Measurements from ENCODE around the gene ZDHHC22.

ZDHHC22 gene

DNA sequence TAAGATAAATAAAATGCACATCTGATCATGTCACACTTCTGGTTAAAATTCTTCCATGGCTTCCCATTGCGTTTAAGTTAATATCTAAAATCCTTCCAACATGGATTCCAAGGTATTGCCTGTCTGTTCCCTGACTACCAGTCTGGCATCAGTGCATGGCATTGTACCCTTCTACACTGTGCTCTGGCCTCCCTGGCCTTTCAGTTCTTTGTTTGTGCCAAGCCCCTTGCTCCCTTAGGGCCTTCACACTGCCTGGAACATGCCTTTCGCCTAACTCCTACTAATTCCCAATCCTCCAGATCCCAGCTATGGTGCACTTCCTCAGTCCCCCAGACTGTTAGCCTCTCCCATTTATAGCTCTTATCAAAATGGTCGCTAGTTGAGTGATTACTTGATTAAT is 37.2 kb downstream of the ZDHHC22 start:
- no peak for DNase-seq (ENCODE audit: low read depth in 2 of 2)

DNA sequence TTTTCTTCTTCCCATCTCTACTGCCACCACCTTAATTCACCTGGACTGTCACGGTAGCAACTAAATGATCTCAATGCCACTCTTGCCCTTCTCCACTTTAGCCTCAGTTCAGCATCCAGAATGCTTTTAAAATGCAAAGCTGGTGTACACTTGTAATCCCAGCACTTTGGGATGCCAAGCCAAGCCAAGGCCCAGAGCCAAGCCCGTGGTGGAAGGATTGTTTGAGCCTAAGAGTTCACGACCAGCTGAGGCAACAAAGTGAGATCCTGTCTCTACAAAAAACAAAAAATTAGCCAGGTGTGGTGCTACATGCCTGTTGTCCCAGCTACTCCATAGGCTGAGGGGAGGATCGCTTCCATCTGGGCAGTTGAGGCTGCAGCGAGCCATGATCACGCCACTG is 37.6 kb downstream of the ZDHHC22 start:
- DNase-seq (ENCODE audit: low read depth in 2 of 2), result no peak

DNA sequence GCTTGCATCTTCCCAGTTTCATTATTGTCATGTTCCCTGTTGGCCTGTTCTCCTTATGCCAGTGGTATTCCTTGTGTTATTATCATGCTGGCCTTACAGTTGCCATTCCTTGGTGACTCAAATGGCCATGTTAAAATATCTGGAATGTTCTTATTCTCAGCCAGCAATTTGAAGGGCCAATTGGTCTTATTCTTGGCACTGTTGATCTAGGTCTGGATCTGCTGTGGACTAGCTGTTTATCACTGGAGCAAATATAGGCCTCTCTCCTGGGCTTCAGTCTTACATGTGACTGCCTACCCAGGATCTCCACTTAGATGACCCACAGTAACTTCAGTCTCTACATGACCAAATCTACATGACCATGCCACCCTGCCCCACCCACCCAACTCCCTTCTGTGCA is 38.1 kb downstream of the ZDHHC22 start:
- no peak for DNase-seq (ENCODE audit: low read depth in 2 of 2)

DNA sequence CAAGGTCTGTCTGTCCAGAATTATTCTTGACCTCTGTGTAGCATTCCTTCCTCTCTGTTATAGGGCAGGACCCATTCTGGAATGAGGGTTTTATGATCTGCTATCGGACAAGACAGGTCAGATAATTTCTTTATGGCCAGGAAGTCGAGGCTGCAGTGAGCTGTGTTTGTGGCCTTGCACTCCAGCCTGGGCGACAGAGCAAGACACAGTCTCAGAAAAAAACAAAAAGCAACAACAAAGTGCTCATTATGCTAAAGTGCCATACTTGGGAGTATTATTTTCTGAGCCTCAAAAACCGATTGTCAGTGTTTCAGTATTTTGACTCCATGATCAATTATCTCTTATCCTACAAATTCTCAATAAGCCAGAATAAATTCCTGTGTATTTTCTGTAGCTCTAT is 39.4 kb downstream of the ZDHHC22 start:
- DNase-seq (ENCODE audit: low read depth in 2 of 2), result no peak

DNA sequence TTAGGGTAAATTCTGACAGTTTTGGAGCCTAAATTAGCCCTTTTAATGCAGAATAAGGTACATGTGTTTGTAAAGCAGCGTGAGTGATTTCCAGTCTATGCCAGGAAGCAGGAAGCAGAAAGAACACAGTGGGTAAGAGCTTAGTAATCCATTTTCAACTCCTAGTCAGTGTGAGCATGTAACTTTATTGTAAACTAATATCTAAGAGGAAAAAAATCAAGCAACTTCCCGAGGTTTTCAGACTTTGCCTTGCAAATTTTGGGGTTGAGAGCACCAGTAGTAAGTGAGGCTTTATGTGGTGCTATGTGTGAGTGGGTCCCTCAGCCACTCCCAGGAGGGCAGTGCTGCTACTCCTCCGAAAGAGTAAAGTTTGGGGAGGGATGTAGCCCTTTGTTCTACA is 40.6 kb downstream of the ZDHHC22 start:
- no peak for DNase-seq (ENCODE audit: low read depth in 2 of 2)

DNA sequence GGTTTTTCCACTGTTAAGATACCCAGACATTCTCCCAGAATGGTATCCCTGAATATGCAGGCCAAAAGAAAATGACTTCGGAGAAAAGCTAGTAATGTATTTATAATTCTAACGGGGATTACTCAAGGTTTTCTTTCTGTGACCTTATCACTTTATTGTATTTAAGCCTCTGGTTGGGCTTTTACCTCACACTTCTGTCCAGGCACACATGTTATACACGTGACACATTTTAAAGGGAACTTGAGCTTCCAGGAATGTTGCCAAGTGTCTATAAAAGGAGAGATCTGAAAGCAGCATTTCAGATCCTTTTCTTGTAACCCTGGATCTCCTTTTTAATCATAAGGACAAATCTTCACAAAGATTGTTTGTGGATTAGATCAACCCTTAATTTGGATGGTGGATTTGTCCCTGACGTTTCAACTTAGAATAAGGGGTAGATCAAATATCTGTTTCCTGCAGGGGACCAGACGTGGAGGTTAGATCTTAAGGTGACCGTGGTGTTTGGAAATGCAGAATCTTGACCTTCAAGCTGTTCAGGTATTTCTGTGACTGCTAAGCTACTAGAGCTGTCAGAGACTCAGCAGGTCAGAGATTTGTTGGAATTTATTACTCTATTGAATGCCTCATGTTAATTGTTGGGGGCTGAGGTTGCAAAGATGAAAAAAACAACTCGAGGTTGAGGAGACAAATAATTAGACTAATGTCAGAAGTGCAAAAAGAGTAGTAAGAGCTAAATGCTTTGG is 42.0 kb downstream of the ZDHHC22 start:
- no peak for DNase-seq (ENCODE audit: low read depth in 2 of 2)

DNA sequence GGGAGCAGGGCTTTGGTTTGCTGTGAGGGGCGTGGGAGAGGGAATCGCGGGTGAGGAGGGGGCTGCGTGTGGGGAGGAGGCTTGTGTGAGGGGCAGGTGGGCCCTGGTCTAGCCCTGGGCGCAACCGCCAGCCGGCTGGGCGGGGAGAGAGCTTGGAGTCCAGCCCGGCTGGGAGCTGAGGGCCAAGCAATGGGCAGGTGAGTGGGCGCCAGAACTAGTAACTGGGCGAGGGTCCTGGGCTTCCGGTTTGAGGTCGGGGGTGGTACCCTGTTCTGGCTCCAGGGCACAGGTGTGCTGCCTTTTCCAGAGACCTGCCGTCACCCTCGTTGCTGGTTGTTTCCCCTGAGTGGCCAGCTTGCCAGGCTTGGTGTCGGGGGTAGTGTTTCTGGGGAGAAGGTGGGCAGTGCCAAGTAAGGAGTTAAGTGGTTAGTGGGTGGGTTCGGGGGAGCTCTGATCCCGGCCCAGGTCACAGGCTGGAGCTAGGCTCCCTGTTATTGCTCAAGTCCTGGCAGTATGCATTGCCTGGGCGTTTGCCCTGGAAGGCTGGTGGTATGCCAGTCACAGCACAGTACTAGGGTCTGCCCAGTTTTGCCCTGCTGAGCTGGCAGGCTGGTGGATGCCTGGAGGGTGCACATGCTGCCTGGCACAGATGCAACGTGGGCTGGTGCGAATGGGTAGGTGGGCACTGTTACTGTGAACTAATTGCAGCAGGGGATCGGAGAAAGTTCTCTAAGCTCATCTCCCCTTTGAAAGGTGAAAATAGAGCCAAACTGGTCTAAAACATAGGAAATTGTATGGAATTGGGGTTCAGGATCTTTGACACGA is 42.9 kb downstream of the ZDHHC22 start:
- peak in 1 of 2 donors; percentile 2 for DNase-seq (ENCODE audit: low read depth in 2 of 2)

DNA sequence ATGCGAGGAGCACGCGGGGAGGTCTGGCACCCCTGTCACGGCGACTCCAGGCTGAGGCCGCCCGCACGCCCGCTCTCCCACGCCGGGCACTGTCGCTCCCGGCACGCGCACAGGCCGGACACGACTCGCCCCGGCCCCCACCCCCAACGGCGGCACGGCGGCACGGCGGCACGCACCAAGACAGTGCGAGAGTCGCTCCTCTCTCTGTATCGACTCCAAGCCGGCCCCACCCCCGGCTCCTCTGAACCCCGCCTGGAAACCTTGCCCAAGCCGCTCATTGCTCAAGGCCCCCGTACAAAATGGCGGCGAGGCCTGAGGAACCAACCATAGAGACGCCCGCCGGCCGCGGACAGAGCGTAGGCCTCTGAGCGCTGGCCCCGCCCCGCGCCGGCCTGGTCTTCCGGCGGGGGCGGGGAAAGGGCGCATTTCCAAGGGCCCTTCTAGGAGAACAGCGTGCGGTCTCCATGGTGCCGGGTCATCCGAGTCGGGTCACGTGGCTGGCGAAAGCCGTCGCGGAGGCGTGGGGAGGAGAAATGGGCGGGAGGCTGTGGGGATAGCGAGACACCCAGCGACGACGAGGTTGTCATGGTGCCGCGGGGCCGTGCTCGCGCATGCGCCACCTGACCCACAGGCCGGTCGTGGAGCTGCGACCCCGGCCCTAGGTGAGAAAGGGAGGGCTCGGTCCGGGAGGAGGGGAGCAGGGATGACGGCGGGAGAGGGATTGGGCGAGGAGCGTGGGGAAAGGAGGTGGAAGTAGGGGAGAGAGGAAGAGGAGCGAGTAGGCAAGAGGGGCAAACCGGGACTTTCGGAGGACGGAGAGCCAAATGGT is 43.7 kb downstream of the ZDHHC22 start, which contains the start of gene CIPC:
CIPC (plus strand) TSS at position 559 of the 829 bp plus-strand sequence. CDS start 7,451 bp downstream, outside the sequence.
- peak; percentile 98 for DNase-seq (ENCODE audit: low read depth in 2 of 2)

DNA sequence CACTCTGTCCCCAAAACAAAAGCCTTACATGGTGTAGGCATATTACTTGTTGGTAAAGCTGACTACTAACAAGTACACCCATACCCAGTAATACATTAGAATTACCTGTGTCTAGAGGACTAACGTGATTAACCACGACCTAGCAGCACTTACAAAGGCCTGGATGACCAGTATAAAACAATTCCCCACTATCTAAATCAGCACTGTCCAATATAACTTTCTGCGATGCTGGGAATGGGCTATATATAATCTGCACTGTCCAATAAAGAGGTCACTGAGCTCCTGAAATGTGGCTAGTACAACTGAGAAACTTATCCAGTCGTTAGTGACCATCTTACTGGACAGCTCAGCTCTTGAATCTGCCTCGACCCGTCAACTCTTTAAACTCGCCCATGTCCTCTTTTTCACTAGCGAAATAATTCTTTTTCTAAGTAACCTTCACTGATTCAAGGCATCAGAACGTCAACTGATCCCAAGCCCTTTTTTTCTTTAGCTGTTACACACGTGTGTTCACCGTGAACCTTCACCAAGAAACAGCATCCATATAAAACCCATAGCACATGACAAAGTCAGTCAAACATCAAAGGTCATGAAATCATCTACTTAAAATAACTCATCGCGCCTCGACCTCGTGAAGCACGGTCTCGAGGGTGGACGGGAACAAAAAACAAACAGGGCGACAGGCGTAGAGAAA is 44.4 kb downstream of the ZDHHC22 start:
- DNase-seq (ENCODE audit: low read depth in 2 of 2), result no peak

DNA sequence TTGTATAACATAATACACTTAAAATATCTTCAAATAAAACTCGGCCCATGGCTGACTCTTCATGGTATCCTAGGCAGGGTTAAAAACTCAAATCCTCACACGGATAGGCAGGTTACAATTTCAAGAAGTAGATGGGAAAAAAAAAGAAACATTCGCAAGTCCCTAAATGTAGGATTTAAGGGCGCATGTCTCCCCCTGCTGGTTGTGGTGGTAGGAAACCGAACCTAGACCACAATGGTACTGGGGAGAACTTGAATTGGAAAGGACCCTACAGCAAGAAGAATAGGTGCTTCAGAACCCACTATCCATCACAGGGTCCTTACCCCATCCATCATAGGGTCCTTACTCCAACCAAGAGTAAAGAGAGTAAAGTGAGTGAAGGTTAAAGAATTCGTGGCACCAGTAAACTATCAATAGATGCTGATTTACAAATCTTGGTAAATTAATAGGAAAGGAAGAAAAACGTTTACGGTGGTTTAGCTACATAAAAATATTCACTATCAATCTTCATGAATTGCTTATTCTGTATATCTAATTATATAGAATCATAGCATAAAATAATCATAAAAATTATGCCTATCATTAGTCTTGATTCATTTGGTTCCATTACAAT is 46.8 kb downstream of the ZDHHC22 start:
- peak; percentile 57 to 66 for DNase-seq (ENCODE audit: low read depth in 2 of 2)

DNA sequence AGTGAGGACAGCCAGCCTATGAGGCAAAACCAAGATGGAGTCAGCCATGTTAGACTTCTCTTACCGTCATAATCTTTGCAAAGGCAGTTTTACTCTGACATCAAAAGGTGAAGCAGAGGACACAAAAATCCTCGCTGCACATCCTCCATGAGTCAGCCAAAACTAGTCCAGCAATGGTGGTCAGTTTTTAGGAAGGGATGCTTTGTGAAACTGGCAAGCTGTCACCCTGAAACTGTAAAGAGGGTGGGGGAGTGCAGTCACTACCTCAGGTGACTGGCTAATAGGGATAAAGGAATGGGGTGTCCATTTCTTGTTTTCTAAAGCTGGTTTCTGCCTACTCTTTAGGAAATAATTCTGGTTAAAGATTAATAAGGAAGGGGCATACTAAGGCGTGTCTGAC is 48.9 kb downstream of the ZDHHC22 start:
- no peak for DNase-seq (ENCODE audit: low read depth in 2 of 2)

DNA sequence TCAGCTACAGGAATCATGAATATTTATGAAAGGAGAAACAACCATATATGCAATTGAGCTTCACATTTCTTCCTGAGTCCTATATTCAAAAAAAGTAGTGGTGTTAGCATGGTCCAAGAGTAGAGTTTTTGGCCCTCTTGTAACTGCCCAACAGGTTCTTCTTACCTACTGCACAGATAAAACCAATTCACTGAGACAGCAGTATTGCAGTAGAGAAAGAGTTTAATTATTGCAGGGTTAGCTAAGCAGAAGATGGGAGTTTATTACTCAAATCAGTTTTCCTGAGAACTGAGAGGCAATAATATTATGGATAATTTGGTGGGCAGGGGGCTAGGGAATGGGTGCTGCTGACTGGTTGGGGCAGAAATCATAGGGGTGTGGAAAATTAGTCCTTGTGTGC is 50.1 kb downstream of the ZDHHC22 start:
- no peak for DNase-seq (ENCODE audit: low read depth in 2 of 2)

DNA sequence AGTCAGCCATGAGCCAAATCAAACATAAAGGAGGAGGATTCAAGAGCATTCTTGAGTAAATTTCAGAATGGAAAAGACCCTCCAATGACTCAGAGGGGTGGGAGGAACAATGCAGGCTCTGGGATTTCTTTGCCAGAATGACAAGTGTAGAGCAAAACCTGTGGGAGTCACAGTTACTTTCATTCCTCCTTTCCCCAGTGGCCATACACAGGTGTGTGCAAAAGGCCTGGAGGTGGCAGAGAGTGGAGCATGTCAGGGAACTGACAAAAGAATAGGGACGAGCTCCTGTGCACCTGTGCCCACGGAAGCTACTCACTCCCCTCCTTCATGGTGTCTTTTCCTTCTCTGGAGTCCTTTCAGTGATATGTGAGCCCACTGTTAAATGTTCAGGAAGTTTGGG is 52.9 kb downstream of the ZDHHC22 start:
- DNase-seq (ENCODE audit: low read depth in 2 of 2), result no peak

DNA sequence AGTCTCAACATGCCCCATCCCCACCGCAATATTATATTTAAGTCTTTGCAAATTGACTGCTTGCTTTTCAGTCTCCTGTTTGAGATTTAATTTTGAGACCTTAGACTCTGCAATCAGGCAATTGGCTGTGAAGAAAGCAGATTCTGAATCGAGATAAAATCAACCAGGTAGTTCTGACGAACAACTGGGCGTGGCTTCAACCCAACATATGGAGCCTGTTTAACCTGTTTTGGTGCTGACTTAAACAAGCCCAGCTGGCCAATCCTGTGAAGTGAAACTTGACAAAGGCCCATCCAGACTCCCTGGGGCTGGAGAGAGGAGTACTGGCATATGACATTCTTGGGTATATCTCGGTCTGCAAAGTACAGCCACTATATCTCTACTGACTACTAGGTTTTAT is 53.4 kb downstream of the ZDHHC22 start:
- DNase-seq (ENCODE audit: low read depth in 2 of 2), result no peak

DNA sequence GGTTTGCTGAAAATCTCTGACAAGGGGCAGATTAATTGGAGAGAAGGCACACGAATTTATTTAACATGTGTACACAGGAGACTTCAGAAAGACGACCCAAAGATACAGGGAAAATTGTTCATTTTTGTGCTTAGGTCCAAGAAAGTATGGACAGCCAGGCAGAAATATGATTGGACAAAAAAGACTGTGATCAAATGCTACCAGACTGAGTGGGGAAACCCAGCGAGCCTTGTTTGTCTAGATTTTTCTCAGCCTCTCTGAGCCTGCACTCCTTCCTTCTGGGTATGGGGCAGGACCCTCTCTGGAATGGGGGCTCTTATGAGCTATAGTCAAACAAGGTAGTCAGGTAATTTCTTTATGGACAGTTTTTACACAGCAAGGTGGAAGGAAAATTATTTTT is 54.0 kb downstream of the ZDHHC22 start:
- DNase-seq (ENCODE audit: low read depth in 2 of 2), result no peak

DNA sequence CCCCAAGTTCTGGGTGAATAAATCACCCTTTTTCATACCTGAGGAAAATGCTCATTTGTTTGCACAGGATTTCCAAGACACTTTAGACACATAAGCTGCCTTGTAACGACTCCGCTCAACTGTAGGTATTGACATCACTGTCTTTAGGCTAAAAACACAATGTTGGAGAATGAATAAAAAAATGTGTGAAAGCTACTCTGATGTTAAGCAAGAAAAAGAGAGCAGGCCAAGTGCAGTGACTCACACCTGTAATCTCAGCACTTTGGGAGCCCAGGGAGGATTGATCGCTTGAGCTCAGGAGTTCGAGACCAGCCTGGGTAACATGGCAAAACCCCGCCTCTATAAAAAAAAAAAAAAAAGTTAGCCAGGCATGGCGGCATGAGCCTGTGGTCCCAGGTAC is 54.6 kb downstream of the ZDHHC22 start:
- no peak for DNase-seq (ENCODE audit: low read depth in 2 of 2)

DNA sequence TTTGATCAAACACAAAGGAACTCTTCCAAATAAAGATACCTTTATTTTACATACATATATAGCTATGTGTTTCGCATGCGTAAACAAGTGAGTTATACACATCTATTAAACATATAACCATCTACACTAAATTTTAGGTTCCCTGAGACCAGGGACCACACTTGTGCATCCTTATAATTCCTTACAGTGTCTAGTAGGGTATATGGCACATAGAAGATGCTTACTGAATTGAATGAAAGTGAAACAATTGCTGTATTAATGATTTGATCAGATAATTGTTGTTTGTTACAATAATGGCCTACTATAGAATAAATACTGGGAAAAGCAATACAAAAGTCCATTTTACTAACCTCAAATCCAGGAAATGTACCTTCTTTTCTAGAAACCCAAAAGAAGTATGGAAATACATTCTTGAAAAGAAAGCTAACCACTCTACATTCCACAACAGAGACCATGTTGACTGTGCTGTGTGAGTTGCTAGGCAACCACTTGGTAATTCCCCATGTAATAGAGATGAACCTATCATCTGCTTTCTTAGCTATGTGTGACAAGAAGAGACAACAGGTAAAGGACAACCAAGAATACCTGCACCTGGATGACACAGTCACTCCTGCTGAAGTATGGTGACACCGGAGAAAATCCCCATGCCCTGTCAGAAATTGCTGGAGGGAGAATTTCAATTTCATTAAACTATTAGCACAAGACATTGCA is 55.4 kb downstream of the ZDHHC22 start:
- DNase-seq (ENCODE audit: low read depth in 2 of 2), result no peak

DNA sequence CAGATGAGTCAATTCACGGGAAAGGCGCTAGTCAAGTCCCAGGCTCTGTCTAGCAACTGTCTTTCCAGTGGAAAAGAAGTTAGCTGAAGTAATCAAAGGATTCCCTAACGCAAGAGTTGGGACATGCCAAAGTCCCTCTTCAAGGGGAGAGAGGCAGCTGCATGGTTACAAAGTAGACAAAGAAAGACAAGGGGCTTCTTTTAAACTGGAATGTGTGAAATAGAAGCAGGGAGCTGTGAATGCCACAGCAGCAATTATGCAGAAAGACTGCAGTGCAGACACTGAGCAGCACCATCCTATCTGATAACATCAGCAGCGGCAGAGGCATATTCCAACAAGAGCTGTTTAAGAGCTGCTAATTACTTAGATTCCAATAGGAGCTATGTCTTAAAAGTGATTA is 56.1 kb downstream of the ZDHHC22 start:
- no peak for DNase-seq (ENCODE audit: low read depth in 2 of 2)

DNA sequence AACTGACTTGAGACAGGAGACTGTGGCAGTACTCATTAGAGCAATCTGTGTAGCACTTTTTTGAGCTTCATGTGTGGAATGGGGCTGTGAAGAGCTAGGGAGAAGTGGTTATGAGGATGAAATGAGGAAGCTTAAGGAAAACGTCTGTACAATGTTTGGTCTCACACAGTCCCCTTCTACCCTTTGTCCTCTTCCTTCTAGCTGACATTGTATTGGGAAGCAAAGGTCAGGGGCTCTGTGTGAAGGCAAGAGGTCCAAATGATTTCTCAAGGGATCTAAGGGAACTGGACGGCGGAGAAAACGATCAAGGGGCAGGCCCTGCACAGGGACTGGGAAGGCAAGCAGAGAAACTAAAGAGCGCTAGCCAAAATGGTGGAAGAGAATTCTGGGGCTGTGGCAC is 56.6 kb downstream of the ZDHHC22 start:
- DNase-seq (ENCODE audit: low read depth in 2 of 2), result no peak

DNA sequence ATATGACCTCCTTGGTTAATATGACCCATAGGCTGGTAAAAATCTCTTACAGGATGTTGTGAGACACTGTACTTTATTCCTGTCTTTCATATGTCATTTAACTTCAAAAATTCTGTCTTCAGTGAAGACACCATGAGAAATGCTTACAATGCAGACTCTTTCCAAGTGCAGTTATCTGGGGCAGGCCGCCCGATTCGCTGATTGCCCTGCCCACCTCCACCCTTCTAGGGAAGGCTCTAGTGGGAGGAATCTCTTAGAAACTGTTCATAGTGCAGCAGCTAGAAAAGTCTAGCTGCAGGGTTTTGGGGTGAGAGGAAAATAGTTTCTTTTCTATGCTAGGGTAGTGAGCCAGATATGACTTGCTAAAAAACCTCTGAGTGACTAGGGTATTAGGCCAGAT is 58.5 kb downstream of the ZDHHC22 start:
- DNase-seq (ENCODE audit: low read depth in 2 of 2), result no peak

DNA sequence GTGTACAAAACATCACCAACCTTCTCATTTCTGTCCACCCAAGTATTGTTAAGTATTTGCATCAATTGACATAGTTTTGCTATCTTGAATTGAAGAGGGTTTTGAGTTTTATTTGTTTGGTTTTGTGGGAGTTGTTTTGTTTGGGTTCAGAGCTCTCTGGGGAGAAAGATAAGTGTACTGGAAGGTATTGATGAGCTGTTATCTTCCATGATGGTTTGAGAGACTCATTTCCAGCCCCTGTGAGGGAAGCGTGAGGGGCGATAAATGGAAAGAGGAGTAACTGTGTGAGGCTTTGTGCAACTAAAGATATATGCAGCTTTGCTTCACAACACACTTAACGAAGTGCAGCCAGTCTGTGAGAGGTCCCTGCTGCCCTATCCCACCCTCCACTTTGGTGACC is 59.2 kb downstream of the ZDHHC22 start:
- DNase-seq (ENCODE audit: low read depth in 2 of 2), result no peak

Data from stimulated activated CD8-positive, alpha-beta memory T cell treated with anti-CD3 and anti-CD28 coated beads, Interleukin-7, amount 100 ng/mL, for 1 hour (primary cell).